HepG2 (cell line): ENCODE results near the gene TLCD3B. TPM values are rescaled to one million over a fixed set of nuclear protein-coding genes. Genes with fewer than 3 reads are reported as not detected.

Source experiments
- AGO2 ChIP-seq: fragments of 200-400 bp; formaldehyde crosslinking; optimal IDR thresholded peaks from 2 replicates; pipeline ENCODE3; 2017; ENCODE audit warnings: mild to moderate bottlenecking, low read depth, low read length, moderate library complexity
- CREM ChIP-seq, 2 experiments: sonication (generic) in 1 of 2; formaldehyde crosslinking in 1 of 2; IDR thresholded peaks; 2 replicates each; pipeline versions ENCODE4 v1.4.0 to v1.6.1; 2016 to 2020; ENCODE audit warnings: antibody characterized with exemption in 1 of 2, mild to moderate bottlenecking in 1 of 2, missing genetic modification reagents in 1 of 2
- GABPB1 ChIP-seq: IDR thresholded peaks from 2 replicates; pipeline ENCODE4 v1.6.1; 2016; ENCODE audit warnings: mild to moderate bottlenecking, missing genetic modification reagents, moderate library complexity, missing compliant biosample characterization
- HMGXB4 ChIP-seq, 2 experiments: sonication (generic) in 1 of 2; formaldehyde crosslinking in 1 of 2; IDR thresholded peaks; 2 replicates each; pipeline versions ENCODE4 v1.4.0 to v1.6.1; 2018 to 2020; ENCODE audit warnings: missing genetic modification reagents in 2 of 2, borderline replicate concordance in 1 of 2, low read depth in 1 of 2, mild to moderate bottlenecking in 1 of 2, missing biosample characterization in 1 of 2
- KLF12 ChIP-seq: sonication (generic); formaldehyde crosslinking; IDR thresholded peaks from 2 replicates; pipeline ENCODE4 v1.4.0; 2020; ENCODE audit warnings: missing genetic modification reagents, borderline replicate concordance
- MAFF ChIP-seq: IDR thresholded peaks from 2 replicates; pipeline ENCODE4 v1.6.1; 2011; ENCODE audit warnings: low read depth, low read length, improper control_type of control experiment
- MATR3 ChIP-seq: sonication (generic); formaldehyde crosslinking; IDR thresholded peaks from 2 replicates; pipeline ENCODE4 v1.4.0; 2020; ENCODE audit warnings: missing genetic modification reagents
- MEF2D ChIP-seq: sonication (generic); formaldehyde crosslinking; IDR thresholded peaks from 2 replicates; pipeline ENCODE4 v1.5.1; 2020; ENCODE audit warnings: mild to moderate bottlenecking, missing genetic modification reagents
- MEIS2 ChIP-seq: sonication (generic); formaldehyde crosslinking; IDR thresholded peaks from 2 replicates; pipeline ENCODE4 v1.9.0; 2021; ENCODE audit warnings: mild to moderate bottlenecking, missing genetic modification reagents
- PHF8 ChIP-seq: sonication (generic); formaldehyde crosslinking; IDR thresholded peaks from 2 replicates; pipeline ENCODE4 v1.5.0; 2020; ENCODE audit warnings: missing genetic modification reagents
- RBFOX2 ChIP-seq: fragments of 200-400 bp; formaldehyde crosslinking; IDR thresholded peaks from 2 replicates; pipeline ENCODE4 v1.6.1; 2017; ENCODE audit warnings: low read depth, mild to moderate bottlenecking, low read length
- SIX1 ChIP-seq: sonication (generic); formaldehyde crosslinking; IDR thresholded peaks from 2 replicates; pipeline ENCODE4 v1.4.0; 2020; ENCODE audit warnings: missing genetic modification reagents, borderline replicate concordance
- ZBTB14 ChIP-seq: sonication (generic); formaldehyde crosslinking; IDR thresholded peaks from 2 replicates; pipeline ENCODE4 v1.4.0; 2020; ENCODE audit warnings: missing genetic modification reagents
- ZBTB42 ChIP-seq: sonication (generic); formaldehyde crosslinking; IDR thresholded peaks from 2 replicates; pipeline ENCODE4 v1.5.0; 2020; ENCODE audit warnings: mild to moderate bottlenecking, missing genetic modification reagents
- ZNF276 ChIP-seq: sonication (generic); formaldehyde crosslinking; IDR thresholded peaks from 2 replicates; pipeline ENCODE4 v1.4.0; 2020; ENCODE audit warnings: mild to moderate bottlenecking, low read depth, missing genetic modification reagents
- ZNF280B ChIP-seq: sonication (generic); formaldehyde crosslinking; IDR thresholded peaks from 2 replicates; pipeline ENCODE4 v1.5.0; 2020; ENCODE audit warnings: missing genetic modification reagents, mild to moderate bottlenecking, borderline replicate concordance
- ZNF326 ChIP-seq: sonication (generic); formaldehyde crosslinking; IDR thresholded peaks from 2 replicates; pipeline ENCODE4 v1.4.0; 2020; ENCODE audit warnings: missing genetic modification reagents, borderline replicate concordance
- ZNF343 ChIP-seq: sonication (generic); formaldehyde crosslinking; IDR thresholded peaks from 2 replicates; pipeline ENCODE4 v1.4.0; 2020; ENCODE audit warnings: mild to moderate bottlenecking, missing genetic modification reagents
- ZNF367 ChIP-seq: sonication (generic); formaldehyde crosslinking; IDR thresholded peaks from 2 replicates; pipeline ENCODE4 v1.4.0; 2020; ENCODE audit warnings: missing genetic modification reagents, borderline replicate concordance
- ZNF572 ChIP-seq: sonication (generic); formaldehyde crosslinking; IDR thresholded peaks from 2 replicates; pipeline ENCODE4 v1.5.1; 2020; ENCODE audit warnings: mild to moderate bottlenecking, missing genetic modification reagents
- polyA plus RNA-seq, 8 experiments: library from polyadenylated mRNA; depleted of rRNA in 3 of 8; stranded (reverse) in 7 of 8; unstranded in 1 of 8; fragments of >200 nt; fragmentation: Illumina TruSeq in 4 of 8; extraction: Trizol in 4 of 8; gene quantifications; 2 replicates each; pipeline versions ENCODE4 v1.2.1 to v1.2.3, GENCODE V29; 2011 to 2016; ENCODE audit warnings: low read depth in 4 of 8, missing spikeins in 1 of 8, mixed read lengths in 1 of 8; ENCODE audit not compliant: insufficient read depth in 1 of 8
- total RNA-seq, 5 experiments: library from RNA; depleted of rRNA; stranded (reverse); fragments of >200 nt; fragmentation: Illumina TruSeq; extraction: Trizol; gene quantifications; 2 replicates each; pipeline ENCODE4 v1.2.3, GENCODE V29; 2016; ENCODE audit warnings: low read depth in 1 of 5
- TF ChIP-seq, protein P1 (sequence below): sonication (generic); formaldehyde crosslinking; conservative IDR thresholded peaks from 2 replicates; pipeline ENCODE4 v1.8.0; 2022; ENCODE audit warnings: missing genetic modification reagents

Gene TLCD3B
- total and polyA plus RNA-seq, 2 of the 13 experiments (the other 11 are each of a cell fraction or from before 2014, with no cell fraction given): not detected

DNA sequence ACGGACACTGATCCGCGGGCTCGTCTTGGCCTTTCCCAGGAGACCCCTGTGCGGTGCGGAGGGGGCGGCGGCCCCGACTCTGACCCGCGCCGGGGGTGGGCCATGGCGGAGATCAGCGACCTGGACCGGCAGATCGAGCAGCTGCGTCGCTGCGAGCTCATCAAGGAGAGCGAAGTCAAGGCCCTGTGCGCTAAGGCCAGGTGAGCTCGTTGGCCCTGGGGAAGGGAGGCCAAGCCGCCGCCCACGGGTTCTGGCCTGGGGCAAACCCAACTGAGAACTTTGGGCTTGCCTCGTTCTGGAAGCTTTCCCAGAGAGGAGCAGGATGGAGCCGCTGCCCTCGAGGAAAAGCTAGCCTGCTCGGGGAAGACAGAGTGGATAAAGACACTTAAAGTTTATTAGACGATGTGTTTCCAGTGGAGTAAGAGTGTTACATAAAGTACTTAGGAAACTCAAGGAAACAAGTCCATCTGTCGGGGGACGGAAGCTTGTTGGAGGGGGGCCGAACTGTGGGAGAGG lies 45.3 kb upstream of the TLCD3B start (continued):
- TF ChIP-seq SIX1 (CRISPR knock-in tag) (no peak), KLF12 (CRISPR knock-in tag) (0 out of 2 replicates have a peak, but pooled peaks have one; percentile 14), RBFOX2 (peak; percentile 12; the same call in 1 of the 2 replicates), ZNF367 (CRISPR knock-in tag) (0 out of 2 replicates have a peak, but pooled peaks have one; percentile 19), MATR3 (CRISPR knock-in tag) (no peak), ZNF572 (peak; percentile 97), ZBTB14 (peak; percentile 8; the same call in 1 of the 2 replicates), ZNF343 (CRISPR knock-in tag) (peak; percentile 57; the same call in 1 of the 2 replicates), MAFF (no peak), ZNF280B (CRISPR knock-in tag) (no peak), GABPB1 (CRISPR knock-in tag) (no peak), PHF8 (peak; percentile 17; the same call in 1 of the 2 replicates), CREM (IDR thresholded peaks at IDR 0.05) (no peak), CREM (CRISPR knock-in tag; IDR thresholded peaks at IDR 0.05) (peak; percentile 20; the same call in 1 of the 2 replicates), ZNF276 (CRISPR knock-in tag) (0 out of 2 replicates have a peak, but pooled peaks have one; percentile 41), ZBTB42 (CRISPR knock-in tag) (0 out of 2 replicates have a peak, but pooled peaks have one; percentile 10), MEIS2 (CRISPR knock-in tag) (0 out of 2 replicates have a peak, but pooled peaks have one; percentile 15), AGO2 (peak; percentile 52), ZNF326 (CRISPR knock-in tag) (no peak), MEF2D (CRISPR knock-in tag) (no peak), HMGXB4 (CRISPR knock-in tag; IDR thresholded peaks at IDR 0.05; ENCODE audit: borderline replicate concordance in 1 of 2, low read depth in 1 of 2) (peak in 1 of 2 experiments; percentile 17; a peak in 1 of 4 replicates)
- TF ChIP-seq, protein P1, sequence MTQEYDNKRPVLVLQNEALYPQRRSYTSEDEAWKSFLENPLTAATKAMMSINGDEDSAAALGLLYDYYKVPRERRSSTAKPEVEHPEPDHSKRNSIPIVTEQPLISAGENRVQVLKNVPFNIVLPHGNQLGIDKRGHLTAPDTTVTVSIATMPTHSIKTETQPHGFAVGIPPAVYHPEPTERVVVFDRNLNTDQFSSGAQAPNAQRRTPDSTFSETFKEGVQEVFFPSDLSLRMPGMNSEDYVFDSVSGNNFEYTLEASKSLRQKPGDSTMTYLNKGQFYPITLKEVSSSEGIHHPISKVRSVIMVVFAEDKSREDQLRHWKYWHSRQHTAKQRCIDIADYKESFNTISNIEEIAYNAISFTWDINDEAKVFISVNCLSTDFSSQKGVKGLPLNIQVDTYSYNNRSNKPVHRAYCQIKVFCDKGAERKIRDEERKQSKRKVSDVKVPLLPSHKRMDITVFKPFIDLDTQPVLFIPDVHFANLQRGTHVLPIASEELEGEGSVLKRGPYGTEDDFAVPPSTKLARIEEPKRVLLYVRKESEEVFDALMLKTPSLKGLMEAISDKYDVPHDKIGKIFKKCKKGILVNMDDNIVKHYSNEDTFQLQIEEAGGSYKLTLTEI (CRISPR knock-in tag): no peak
